Nephron progenitor cell (in vitro differentiated cells): ENCODE data around the gene PAEP.

ENCODE experiments used
- DNase-seq: peaks from one replicate; pipeline ENCODE4 v3.0.0; 2021
- H3K27ac Mint-ChIP-seq: 2 replicates; pipeline ENCODE4 v1.8.0; 2021; ENCODE audit warnings: mild to moderate bottlenecking, moderate library complexity, mixed read lengths
- H3K27me3 Mint-ChIP-seq: 2 replicates; pipeline ENCODE4 v1.8.0; 2021; ENCODE audit warnings: mild to moderate bottlenecking, low read depth, mixed read lengths; ENCODE audit not compliant: poor library complexity
- H3K36me3 Mint-ChIP-seq: 2 replicates; pipeline ENCODE4 v1.8.0; 2021; ENCODE audit warnings: low read depth, mixed read lengths
- H3K4me1 Mint-ChIP-seq: 2 replicates; pipeline ENCODE4 v1.8.0; 2021; ENCODE audit warnings: mixed read lengths
- H3K4me3 Mint-ChIP-seq: 2 replicates; pipeline ENCODE4 v1.8.0; 2021; ENCODE audit warnings: mild to moderate bottlenecking, moderate library complexity, mixed read lengths
- H3K9me3 Mint-ChIP-seq: 2 replicates; pipeline ENCODE4 v1.8.0; 2021; ENCODE audit warnings: mild to moderate bottlenecking, moderate library complexity, mixed read lengths
- TF ChIP-seq, protein P1 (sequence below): fragments of 200-600 bp; sonication (generic); IDR thresholded peaks from 2 replicates; pipeline ENCODE4 v1.5.0; 2021; ENCODE audit warnings: antibody characterized with exemption

The PAEP gene

DNA sequence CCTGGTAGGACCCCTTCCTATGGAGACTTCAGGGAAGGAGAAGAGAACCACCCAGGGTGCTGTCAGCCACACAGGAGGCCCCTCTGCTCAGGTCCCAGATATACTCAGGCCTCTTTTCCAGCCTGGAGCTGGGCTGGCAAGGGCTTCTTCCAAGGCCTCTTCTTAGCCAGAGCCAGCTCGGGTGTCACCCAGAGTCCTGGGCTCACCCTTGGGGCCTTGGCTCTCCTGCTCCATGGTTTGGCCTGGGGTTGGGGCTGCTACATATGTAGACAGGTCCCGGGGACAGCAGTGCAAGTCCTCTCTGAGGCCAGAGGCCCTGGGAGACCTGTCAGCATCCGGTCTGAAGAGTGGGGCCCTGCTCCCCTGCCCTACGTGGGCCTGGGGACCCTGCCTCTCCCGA lies 22.8 kb downstream of the PAEP start:
- DNase-seq, result no peak
- peaks cover 11% of the 10 kb centered on the region for H3K27me3 Mint-ChIP-seq
- no peaks in the 10 kb centered on the region for H3K36me3 Mint-ChIP-seq
- peaks cover 8% of the 10 kb centered on the region for H3K9me3 Mint-ChIP-seq
- H3K4me3 Mint-ChIP-seq, result no peak overlapping the region
- H3K27ac Mint-ChIP-seq, result no peak overlapping the region
- no peaks in the 10 kb centered on the region for H3K4me1 Mint-ChIP-seq
- TF ChIP-seq, protein P1, sequence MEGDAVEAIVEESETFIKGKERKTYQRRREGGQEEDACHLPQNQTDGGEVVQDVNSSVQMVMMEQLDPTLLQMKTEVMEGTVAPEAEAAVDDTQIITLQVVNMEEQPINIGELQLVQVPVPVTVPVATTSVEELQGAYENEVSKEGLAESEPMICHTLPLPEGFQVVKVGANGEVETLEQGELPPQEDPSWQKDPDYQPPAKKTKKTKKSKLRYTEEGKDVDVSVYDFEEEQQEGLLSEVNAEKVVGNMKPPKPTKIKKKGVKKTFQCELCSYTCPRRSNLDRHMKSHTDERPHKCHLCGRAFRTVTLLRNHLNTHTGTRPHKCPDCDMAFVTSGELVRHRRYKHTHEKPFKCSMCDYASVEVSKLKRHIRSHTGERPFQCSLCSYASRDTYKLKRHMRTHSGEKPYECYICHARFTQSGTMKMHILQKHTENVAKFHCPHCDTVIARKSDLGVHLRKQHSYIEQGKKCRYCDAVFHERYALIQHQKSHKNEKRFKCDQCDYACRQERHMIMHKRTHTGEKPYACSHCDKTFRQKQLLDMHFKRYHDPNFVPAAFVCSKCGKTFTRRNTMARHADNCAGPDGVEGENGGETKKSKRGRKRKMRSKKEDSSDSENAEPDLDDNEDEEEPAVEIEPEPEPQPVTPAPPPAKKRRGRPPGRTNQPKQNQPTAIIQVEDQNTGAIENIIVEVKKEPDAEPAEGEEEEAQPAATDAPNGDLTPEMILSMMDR, result no peak

GRCh38 chr9:135584934-135585333 lies 23.4 kb downstream of the PAEP start:
- no peak overlapping the region for H3K4me3 Mint-ChIP-seq
- H3K27me3 Mint-ChIP-seq, result peaks cover 14% of the 10 kb centered on the region
- no peak overlapping the region for H3K27ac Mint-ChIP-seq
- TF ChIP-seq, protein P1, result no peak
- H3K36me3 Mint-ChIP-seq, result no peaks in the 10 kb centered on the region
- no peaks in the 10 kb centered on the region for H3K4me1 Mint-ChIP-seq
- H3K9me3 Mint-ChIP-seq, result peaks cover 8% of the 10 kb centered on the region
- no peak for DNase-seq

DNA sequence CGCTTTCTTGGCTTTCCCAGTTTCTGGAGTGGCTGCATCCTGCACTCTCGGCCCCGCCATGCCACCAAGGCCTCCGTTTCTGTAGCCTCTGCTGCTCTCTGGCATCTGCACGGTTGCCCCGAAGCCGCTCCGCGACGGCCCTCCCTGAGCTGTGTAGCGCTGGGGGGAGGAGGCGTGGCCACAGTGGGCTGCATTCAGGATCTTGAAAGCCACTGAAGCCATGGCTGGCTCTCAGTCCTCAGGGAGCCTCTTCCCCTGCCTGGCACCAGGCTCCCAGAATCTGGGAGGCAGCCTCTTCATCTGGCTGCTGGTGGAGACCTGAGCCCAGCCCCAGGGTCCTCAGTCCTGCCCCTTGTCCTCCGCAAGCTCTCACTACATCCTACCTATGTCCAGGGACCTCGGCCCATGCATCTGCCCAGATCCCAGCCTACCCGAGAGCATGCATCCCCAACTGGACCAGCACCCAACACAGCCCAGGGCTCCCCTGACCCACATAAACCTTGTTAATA lies 25.1 kb downstream of the PAEP start:
- Mint-ChIP-seq H3K4me1 (no peaks in the 10 kb centered on the region), H3K27me3 (peaks cover 12% of the 10 kb centered on the region), H3K27ac (no peak overlapping the region), H3K9me3 (peaks cover 3% of the 10 kb centered on the region), H3K4me3 (no peak overlapping the region), H3K36me3 (no peaks in the 10 kb centered on the region)
- DNase-seq, result no peak
- TF ChIP-seq, protein P1, result no peak

- Mint-ChIP-seq H3K27ac (no peak overlapping the region), H3K9me3 (no peaks in the 10 kb centered on the region), H3K4me1 (no peaks in the 10 kb centered on the region), H3K4me3 (no peak overlapping the region), H3K36me3 (no peaks in the 10 kb centered on the region), H3K27me3 (peaks cover 7% of the 10 kb centered on the region)
- TF ChIP-seq, protein P1, result no peak
- DNase-seq, result no peak
These were observed 26.1 kb downstream of the PAEP start for GRCh38 chr9:135587658-135588057.

- H3K27me3 Mint-ChIP-seq, result peaks cover 7% of the 10 kb centered on the region
- no peaks in the 10 kb centered on the region for H3K9me3 Mint-ChIP-seq
- H3K36me3 Mint-ChIP-seq, result no peaks in the 10 kb centered on the region
- no peaks in the 10 kb centered on the region for H3K4me1 Mint-ChIP-seq
- H3K27ac Mint-ChIP-seq, result no peak overlapping the region
- TF ChIP-seq, protein P1, result no peak
- no peak overlapping the region for H3K4me3 Mint-ChIP-seq
- DNase-seq, result no peak
These were observed 26.8 kb downstream of the PAEP start for GRCh38 chr9:135588371-135588770.

DNA sequence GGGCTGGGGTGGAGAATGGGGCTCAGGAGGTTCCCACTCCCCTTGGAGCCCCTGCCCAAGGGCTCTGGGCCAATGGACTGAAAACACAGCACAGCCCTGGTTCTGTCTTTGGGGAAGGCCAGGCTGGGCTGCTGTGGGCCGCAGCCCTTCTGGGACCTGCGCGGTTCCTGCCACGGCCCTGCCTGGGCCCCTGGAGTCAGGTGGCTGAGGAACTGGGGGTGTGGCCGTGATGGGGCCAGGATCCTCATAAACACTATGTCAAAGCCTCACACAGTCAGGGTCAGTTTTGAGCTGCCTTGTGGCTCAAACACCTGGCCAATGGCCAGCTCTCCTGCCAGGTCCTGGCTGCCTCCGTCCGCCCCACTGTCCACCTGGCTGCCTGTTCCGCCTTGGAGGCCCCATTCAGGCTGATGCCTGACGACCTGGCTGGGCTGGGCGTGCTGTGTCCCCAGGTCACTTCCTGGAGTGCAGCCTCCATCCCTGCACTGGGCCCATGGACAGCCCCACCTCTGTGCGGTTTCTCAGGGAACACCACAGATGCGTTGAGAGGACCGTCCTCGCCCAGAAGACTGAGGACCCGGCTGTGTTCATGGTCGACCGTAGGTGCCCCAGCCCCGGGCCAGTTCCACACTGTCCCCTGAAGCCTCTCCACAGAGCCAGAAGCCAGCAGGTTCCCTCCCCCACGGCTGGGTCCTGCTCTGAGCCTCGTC lies 27.5 kb downstream of the PAEP start:
- Mint-ChIP-seq H3K9me3 (peaks cover 6% of the 10 kb centered on the region), H3K27ac (no peak overlapping the region), H3K27me3 (peaks cover 12% of the 10 kb centered on the region), H3K4me1 (no peaks in the 10 kb centered on the region), H3K4me3 (no peak overlapping the region), H3K36me3 (no peaks in the 10 kb centered on the region)
- TF ChIP-seq, protein P1, result no peak
- DNase-seq, result no peak
